Stomach (tissue), 4 donors: Measurements from ENCODE around the gene SNCA.
A peak's percentile ranks its signal among the peaks of the same experiment; 100 is the strongest.

Experiments
- CTCF ChIP-seq, 7 experiments: fragments of 450-650 bp in 4 of 7; fragments of 200-600 bp in 3 of 7; sonication (generic) in 3 of 7; IDR thresholded peaks; one replicate each; pipeline ENCODE4 v1.5.1; 2016 to 2019; ENCODE audit warnings: antibody characterized with exemption in 7 of 7, control low read depth in 2 of 7, mild to moderate bottlenecking in 1 of 7
- EP300 ChIP-seq: sonication (generic); formaldehyde crosslinking; IDR thresholded peaks from one replicate; pipeline ENCODE4 v1.6.1; 2017; ENCODE audit warnings: antibody characterized with exemption
- POLR2A ChIP-seq, 4 donors: fragments of 450-650 bp; IDR thresholded peaks; one replicate each; pipeline ENCODE4 v1.6.1; 2016; ENCODE audit warnings: antibody characterized with exemption in 4 of 4, control low read depth in 2 of 4, mild to moderate bottlenecking in 1 of 4, moderate library complexity in 1 of 4
- POLR2AphosphoS5 ChIP-seq, 3 donors: sonication (generic); formaldehyde crosslinking; IDR thresholded peaks; one replicate each; pipeline ENCODE4 v1.6.1; 2016; ENCODE audit warnings: antibody characterized with exemption in 3 of 3

- TF ChIP-seq POLR2A (IDR thresholded peaks at IDR 0.05): no peak
- no peak for TF ChIP-seq POLR2AphosphoS5 (IDR thresholded peaks at IDR 0.05)
- TF ChIP-seq CTCF (IDR thresholded peaks at IDR 0.05): peak in 1 of 7 experiments; percentile 10
- TF ChIP-seq EP300: no peak
These were observed 81.7 kb downstream of the SNCA start for GRCh38 chr4:89755220-89755619.
